GM21526 (cell line): ENCODE results near the gene ADGRG4.

Source experiments
- ATAC-seq: cut with Tn5 transposase; IDR thresholded peaks from one replicate; pipeline ENCODE4 v1.9.1; 2021; ENCODE audit warnings: moderate library complexity; ENCODE audit not compliant: unreplicated experiment, low FRiP score

ADGRG4 gene

DNA sequence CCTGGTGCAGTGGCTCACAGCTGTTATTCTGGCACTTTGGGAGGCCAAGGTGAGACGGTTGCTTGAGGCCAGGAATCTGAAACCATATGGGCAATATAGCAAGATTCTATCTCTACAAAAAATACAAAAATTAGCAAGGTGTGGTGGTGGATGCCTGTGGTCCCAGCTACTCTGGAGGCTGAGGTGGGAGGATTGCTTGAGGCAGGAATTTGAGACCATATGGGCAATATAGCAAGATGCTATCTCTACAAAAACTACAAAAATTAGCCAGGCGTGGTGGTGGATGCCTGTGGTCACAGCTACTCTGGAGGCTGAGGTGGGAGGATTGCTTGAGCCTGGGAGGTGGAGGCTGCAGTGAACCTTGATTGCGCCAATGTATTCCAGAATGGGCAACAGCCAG is 2.3 kb downstream of the ADGRG4 start:
- no peak for ATAC-seq

DNA sequence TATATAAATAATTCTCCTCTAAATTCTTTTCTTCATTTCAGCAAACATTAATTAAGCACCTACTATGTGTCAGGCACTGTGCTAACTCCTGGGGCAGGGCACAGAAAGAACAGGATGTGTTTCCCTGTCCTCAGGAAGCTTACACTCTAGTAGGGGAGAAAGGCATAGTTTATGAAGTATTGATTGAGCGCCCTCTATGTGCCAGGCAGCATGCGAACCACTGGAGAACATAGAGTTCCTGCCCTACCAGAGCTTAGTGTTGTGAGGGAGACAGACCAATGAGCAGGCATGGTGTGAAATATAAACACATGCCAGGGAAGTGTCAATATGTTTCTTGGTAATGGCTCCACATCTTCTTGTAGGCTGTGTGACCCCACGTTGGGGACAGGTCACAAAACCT is 3.7 kb downstream of the ADGRG4 start:
- no peak for ATAC-seq

DNA sequence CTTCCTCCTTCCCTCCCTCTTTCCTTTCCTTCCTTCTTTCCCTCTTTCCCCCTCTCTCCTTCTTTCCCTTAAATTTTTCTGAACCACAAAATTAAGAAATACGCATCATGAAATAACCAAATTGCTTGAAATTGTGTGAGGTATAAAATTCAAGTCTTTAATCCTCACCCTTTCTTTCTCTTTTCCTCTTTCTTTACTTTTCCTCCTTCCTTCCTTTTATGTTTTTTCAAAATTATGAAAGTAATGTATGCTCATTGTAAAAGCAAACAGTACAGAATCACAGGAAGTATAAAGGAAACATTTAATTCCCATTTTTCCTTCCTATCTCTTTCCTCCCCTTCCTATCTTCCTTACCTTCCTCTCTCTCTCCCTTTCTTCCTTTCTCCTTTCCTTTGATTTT is 5.4 kb downstream of the ADGRG4 start:
- ATAC-seq = no peak

DNA sequence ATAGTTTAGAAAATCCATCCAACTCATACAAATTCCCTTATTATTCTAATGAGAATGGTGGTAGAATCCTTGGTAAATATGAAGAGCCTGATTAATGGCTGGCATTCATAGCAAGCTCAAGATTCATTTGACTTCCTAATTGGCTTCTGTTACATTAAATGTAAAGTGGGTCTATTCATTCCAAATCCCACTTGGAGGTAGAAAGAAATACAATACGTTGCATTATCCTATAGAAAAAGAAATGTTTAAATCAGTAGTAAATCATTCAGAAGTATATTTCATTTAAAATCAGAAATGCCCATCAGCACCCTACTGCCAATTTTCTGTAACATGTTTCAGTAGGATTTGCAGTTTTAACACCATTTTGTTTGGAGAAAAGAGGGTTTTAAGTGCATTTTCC is 6.7 kb downstream of the ADGRG4 start:
- ATAC-seq = no peak

DNA sequence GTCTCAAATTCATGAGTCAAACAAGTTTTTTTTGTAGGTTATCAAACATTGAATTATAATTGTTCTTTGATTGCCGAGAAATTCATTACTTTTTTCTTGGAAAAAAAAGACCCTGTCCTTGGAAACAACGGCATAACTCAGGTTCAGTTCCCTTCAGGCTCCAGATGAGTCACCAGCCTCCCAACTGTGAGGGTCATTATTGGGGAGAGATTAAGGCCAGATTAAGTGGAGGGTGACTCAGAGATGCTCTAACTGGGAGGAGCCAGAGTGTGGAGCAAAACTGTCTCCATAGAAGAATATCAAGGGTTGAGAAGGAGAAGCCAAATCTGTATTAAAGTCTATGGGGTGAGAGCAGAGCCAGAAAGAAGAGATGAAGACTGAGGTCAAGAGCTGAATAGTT is 9.6 kb downstream of the ADGRG4 start:
- ATAC-seq = no peak

DNA sequence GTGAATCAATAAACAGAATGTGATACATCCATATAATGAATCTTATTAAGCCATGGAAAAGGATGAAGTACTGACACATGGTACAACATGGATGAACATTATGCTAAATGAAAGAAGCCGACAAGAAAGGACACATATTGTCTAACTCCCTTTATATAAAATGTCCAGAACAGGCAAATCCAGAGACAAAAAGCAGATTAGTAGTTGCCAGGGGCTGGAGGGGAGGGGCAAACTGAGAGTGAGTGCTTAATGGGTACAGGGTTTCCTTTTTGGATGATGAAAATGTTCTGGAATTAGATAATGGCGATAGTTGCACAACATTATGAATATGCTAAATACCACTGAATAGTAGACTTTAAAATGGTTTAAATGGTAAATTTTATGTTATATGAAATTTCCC is 17.4 kb downstream of the ADGRG4 start:
- no peak for ATAC-seq

DNA sequence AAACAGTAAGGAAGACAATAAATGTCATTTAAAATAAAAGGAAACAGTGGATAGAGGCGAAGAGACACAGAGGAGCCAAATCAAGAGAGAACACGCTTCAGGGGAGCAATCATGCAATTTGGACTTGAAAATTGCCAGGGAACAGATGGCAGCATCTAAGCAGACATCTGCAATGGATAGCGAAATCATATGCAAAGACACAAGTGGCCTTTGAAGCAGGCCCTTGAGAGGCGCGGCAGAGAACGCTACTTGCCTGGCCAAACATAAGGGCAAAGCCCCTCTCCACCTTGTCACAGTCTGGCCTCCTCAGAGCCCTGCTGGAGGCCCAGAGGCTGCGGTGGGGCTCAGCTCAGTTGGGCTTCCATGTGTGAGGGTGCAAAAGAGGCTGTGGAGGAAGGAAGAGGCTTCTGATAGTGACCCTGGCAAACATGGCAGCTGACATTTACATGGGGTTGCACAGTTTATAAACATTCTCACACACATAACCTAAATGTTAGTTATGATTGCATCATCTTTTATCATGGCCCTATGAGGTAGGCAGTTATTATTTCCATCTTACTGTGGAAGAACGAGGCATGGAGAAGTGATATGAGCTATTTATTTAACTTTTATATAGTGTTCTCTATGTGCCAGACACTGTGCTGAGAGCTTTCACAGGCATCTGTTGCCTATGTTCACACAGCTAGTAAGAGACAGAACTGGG is 18.3 kb downstream of the ADGRG4 start:
- ATAC-seq = no peak

DNA sequence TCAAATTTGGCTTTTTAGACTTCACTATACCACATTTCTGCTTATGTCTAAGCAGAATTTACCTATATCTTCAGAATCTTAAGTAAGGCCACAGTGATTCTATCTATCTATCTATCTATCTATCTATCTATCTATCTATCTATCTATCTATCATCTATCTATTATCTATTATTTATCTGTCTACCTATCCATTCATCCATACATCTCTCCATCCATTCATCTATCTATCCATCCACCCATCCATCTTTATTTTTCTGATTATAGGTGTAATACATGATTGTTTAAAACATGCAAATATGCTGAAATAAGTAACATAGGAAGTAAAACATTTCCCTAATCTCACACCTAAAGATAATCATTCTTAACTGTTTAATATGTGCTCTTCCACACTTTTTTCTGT is 18.8 kb downstream of the ADGRG4 start:
- no peak for ATAC-seq

DNA sequence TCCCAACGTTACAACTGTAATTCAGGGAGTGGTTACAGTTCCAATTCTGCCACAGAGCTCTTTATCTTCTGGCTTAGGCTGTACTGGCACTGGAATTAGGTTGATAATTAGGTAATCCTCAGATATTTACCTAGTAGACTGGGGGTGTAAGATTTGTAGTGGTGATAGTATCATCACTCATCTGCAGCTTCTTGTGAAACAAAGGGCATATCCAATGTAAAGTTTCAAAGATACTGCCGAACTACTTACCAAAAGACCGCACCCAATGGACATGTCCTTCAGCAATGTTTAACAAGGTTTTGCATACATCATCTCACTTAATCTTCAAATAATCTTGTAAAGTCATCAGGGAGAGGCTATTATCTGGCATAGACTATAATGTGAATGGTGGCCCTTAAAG is 20.8 kb downstream of the ADGRG4 start:
- ATAC-seq = no peak

DNA sequence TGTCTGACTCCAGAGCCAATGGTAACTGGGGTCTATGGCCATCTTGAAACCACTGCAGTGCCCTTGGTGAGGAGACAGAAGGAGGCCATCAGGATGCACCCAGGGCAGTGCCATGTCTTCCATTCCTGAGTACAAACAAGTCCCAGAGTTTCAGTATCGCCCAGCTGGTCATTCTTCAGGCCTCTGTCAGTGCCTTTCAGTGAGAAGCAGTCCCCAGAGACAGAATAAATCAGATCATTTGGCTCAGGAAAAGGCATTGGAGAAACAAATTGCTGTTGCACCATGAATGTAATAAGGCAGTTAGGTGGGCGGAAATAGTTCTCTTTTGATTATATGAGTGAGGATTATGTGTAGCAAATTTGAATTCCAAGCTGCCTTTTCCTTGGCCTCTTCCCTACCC is 21.3 kb downstream of the ADGRG4 start:
- no peak for ATAC-seq

DNA sequence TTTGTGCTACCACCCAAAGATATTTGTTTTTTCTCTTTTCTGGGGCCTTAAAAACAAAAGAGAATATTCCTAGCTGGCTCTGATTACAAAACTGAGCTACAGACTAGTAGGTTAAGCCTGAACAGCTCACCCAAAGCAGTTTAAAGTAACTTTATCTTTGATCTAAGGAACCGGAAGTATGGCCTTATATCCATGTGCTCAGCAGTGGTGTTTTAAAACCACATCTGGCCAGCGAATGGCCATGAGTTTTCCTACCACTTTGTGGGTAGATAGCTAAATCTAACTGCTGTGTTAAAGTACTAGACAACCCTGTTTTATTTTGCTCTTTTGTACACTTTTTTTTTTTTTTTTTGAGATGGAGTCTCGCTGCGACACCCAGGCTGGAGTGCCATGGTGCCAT is 24.6 kb downstream of the ADGRG4 start:
- ATAC-seq = no peak

DNA sequence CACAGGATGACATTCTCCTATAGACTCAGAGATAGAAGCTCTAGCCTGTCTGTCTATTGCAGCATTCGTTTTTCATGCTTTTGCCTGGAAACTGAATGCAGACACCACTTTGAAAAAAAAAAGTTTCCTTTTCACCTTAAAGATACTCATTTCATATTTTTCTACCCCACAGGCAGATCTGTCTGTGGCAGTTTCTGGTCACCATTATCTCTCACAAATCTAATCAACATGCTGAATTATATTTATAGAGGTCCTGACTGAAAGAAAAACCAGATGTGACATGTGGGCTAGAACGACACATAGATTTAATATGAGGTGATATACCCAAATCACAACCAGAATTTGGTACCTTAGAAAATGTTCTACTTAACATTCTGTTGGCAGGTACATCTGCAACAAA is 28.2 kb downstream of the ADGRG4 start:
- ATAC-seq = no peak

DNA sequence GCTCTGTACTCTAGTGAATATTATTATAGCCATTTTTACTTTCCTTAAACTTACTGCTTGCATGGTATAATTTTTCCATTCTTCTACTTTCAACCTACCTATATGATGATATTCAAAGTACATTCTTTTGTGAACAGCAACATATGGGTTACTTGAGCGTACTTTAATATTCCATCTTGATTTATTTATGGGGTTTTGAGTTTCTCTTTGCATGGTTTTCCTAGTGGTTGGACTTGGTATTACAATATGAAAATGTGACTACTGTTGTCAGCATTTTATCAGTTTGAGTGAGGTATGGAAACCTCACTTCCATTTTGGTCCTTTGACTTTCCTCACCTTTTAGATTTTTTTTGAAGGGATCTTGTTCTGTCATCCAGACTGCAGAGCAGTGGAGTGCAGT is 35.9 kb downstream of the ADGRG4 start:
- no peak for ATAC-seq

DNA sequence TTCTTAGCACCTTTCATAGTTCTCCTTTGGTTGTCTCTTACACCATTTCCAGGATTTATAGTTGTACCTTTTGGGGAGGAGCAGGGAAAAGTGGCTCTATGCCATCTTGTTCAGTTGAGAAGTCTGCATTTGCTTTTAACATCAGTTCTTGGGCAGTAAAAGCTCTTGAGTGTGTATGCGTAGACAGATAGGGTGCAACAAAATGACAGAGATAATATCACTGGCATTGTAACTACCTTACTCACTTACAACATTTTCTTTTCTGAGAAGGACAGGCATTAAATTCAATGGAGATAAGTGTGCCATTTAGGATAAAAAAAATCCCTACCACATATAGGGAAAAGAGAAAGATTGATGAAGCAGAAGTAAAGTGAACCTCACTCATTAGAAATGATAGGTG is 38.9 kb downstream of the ADGRG4 start:
- no peak for ATAC-seq

DNA sequence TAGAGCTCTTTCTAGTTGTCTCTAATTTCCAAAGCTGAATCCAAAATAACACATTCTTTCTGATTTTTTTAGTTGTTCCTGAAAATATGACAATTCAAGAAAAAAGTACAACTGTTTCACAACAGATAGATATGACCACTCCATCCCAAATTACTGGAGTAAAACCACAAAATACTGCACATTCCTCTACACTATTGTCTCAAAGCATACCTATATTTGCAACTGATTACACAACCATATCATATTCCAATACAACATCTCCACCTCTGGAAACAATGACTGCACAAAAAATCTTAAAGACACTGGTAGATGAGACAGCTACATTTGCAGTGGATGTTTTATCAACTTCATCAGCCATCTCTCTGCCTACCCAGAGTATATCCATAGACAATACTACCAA is 43.6 kb downstream of the ADGRG4 start:
- no peak for ATAC-seq

DNA sequence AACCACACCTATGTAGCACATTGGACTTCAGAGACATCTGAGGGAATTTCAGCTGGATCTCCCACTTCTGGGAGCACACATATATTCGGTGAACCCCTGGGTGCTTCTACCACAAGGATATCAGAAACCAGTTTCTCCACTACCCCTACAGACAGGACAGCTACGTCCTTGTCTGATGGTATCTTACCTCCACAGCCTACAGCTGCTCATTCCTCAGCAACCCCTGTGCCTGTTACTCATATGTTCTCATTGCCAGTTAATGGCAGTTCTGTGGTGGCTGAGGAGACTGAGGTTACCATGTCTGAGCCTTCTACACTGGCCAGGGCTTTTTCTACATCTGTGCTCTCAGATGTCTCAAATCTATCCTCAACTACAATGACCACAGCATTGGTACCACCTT is 45.7 kb downstream of the ADGRG4 start:
- ATAC-seq = no peak

DNA sequence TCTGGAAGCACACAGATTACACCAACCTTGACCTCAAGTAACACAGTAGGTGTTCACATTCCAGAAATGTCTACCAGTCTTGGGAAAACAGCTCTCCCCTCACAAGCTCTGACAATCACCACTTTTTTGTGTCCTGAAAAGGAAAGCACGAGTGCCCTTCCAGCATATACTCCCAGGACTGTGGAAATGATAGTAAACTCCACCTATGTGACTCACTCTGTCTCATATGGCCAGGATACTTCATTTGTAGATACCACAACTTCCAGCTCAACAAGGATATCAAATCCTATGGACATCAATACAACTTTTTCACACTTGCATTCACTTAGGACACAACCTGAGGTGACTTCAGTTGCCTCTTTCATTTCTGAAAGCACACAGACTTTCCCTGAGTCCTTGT is 46.9 kb downstream of the ADGRG4 start:
- no peak for ATAC-seq

DNA sequence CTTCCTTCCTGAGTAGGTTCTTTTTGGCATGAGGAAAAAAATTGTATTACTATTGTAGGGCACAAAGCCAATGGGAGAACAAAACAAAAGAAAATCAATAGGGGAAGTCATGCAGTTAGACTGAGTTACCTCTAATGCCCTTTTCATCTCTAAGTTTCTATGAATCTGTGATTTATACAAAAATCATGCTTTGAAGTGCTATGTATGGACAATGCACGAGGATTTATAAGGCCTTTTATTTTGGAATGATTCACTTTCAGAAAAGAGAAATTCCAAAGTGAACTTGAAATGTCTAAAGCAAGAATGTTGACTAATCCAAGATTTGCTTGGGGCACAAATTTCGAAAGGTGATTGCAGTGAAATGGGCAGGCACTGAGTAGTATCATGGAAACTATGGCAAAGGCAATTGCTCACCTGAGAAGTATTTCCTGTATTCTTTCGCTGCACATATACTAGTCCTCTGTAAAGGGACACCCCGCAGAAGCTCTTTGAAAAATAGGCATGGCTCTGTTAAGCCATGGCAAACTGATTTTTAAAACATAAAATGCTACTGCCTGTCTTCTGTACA is 52.8 kb downstream of the ADGRG4 start:
- ATAC-seq = no peak

DNA sequence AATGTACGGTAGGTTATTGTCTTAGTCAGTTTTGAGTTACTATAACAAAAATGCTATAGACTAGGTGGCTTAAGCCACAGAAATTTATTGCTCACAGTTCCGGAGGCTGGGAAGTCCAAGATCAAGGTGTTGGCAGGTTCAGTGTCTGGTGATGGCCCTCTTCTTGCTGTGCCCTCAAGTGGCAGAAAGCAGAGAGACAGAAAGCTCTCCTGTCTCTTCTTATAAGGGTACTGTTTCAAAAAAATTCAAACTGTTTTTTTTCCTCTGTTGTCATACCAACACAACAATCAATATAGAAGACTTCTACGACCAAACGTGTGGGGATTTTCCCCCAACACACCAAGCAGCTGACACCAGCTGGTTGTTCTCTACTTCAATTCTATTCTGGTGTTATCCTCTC is 53.4 kb downstream of the ADGRG4 start:
- no peak for ATAC-seq

DNA sequence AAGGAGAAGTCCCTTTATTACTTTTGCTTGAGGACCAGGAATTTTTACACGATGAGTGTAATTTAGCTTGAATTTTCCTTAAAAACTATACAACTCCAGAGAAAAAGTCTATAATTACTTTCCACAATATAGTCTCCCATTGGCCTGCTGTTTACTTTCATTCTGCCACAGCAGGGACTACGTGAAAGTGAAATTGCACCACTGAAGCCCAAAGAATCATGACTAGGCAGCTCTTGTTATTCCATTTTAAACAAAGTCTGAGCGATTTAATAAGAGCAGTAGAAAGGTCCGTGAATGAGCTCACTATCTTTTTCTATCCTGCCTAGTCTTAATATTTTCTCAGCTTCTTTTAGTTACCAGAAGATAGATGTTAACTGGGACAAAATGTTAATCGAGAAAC is 68.6 kb downstream of the ADGRG4 start:
- ATAC-seq = no peak

DNA sequence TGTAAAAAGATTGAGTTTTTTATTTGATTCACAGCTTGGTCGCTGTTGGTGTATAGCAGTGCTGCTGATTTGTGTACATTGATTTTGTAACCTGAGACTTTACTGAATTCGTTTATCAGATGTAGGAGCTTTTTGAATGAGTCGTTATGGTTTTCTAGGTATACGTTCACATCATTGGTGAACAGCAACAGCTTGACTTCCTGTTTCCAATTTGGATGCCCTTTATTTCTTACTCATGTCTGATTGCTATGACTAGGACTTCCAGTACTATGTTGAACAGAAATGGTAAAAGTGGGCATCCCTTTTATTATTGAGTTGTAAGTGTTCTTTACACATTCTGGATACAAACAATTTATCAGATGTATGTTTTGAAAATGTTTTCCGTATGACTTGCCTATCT is 76.0 kb downstream of the ADGRG4 start:
- ATAC-seq = no peak

DNA sequence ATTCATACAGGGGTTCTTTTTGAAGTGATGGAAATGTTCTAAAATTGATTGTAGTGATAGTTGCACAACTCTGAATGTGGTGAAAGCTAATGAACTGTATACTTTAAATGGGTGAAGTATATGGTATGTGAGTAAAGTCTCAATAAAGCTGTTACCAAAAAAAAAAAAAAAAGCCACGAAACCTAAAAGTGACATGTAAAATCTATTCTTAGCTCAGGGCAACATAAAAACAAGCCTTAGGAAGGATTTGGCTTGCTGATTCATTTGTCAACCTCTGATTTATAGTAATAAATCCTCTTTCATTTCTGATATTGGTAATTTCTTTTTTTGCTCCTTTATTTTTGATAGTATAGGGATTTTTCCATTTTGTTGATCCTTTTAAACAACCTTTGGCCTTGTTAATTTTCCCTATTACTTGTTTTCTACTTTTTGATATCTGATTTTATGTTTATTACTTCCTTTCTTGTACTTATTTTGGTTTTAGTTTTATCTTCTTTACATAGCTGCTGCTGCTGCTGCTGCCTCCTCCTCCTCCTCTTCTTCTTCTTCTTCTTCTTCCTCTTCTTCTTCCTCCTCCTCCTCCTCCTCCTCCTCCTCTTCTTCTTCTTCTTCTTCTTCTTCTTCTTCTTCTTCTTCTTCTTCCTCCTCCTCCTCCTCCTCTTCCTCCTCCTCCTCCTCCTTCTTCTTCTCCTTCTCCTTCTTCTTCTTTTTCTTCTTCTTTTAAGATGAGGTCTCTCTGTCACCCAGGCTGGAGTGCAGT is 79.4 kb downstream of the ADGRG4 start:
- ATAC-seq = no peak
